ENCODE measurements around the gene PBX2.
A peak's percentile ranks its signal among the peaks of the same experiment; 100 is the strongest.
"Not testable (repeated sequence)": the region's sequence is repeated elsewhere in the genome, so short reads cannot be mapped to it uniquely, and the experiment has no call there.

PBX2 gene

GRCh38 chr6:32186151-32186840 lies 3.7 kb downstream of the PBX2 start:
- not testable (repeated sequence) for DNase-seq (ENCODE audit: low spot score)

- not testable (repeated sequence) for DNase-seq (ENCODE audit: low spot score)
Measured at GRCh38 chr6:32185681-32186131, 4.3 kb downstream of the PBX2 start.

- no peak for DNase-seq (ENCODE audit: low spot score)
Measured at GRCh38 chr6:32184084-32184640, 5.8 kb downstream of the PBX2 start, which contains the start of gene AGER. AGER (minus strand) TSS chr6:32184253; CDS start chr6:32184222, 31 bp downstream.

- DNase-seq (ENCODE audit: low spot score), result no peak
Measured at GRCh38 chr6:32183483-32184083, 6.4 kb downstream of the PBX2 start.

GRCh38 chr6:32183030-32183429 lies 7.0 kb downstream of the PBX2 start:
- no peak for DNase-seq (ENCODE audit: low spot score)

GRCh38 chr6:32182555-32182981 lies 7.4 kb downstream of the PBX2 start:
- no peak for DNase-seq (ENCODE audit: low spot score)

GRCh38 chr6:32181915-32182529 lies 8.0 kb downstream of the PBX2 start:
- DNase-seq (ENCODE audit: low spot score), result no peak

GRCh38 chr6:32181148-32181702 lies 8.8 kb downstream of the PBX2 start:
- no peak for DNase-seq (ENCODE audit: low spot score)

GRCh38 chr6:32179766-32180405 lies 10.1 kb downstream of the PBX2 start:
- DNase-seq (ENCODE audit: low spot score), result no peak

GRCh38 chr6:32178547-32179440 lies 11.2 kb downstream of the PBX2 start:
- DNase-seq (ENCODE audit: low spot score), result no peak

GRCh38 chr6:32177788-32178546 lies 12.0 kb downstream of the PBX2 start, which contains the start of gene RNF5:
RNF5 (plus strand) TSS chr6:32178405; CDS start chr6:32178512, 107 bp downstream.
- peak; percentile 100 for DNase-seq (ENCODE audit: low spot score)

GRCh38 chr6:32177183-32177787 lies 12.7 kb downstream of the PBX2 start:
- no peak for DNase-seq (ENCODE audit: low spot score)

GRCh38 chr6:32176476-32177182 lies 13.4 kb downstream of the PBX2 start:
- DNase-seq (ENCODE audit: low spot score), result peak; percentile 63

GRCh38 chr6:32175711-32176475 lies 14.1 kb downstream of the PBX2 start, which contains the start of gene AGPAT1:
AGPAT1 (minus strand) TSS chr6:32176084; CDS start chr6:32171496, 4,588 bp downstream.
- peak; percentile 99 for DNase-seq (ENCODE audit: low spot score)

GRCh38 chr6:32175322-32175710 lies 14.7 kb downstream of the PBX2 start:
- DNase-seq (ENCODE audit: low spot score), result no peak

- no peak for DNase-seq (ENCODE audit: low spot score)
Measured at GRCh38 chr6:32174416-32174815, 15.6 kb downstream of the PBX2 start.

GRCh38 chr6:32173051-32173727 lies 16.8 kb downstream of the PBX2 start:
- no peak for DNase-seq (ENCODE audit: low spot score)

All from globus pallidus (tissue), 1 donor.